Measurements from ENCODE around the gene SCAI. TPM values are rescaled to one million over a fixed set of nuclear protein-coding genes. Genes with fewer than 3 reads are reported as not detected.

SCAI gene
- total and polyA plus RNA-seq, 9 of the 15 experiments (the other 6 are each of a cell fraction or from before 2014, with no cell fraction given), result 0.70 to 12.4 (median 4.2) TPM

GRCh38 chr9:125150349-125151245, 7.3 kb upstream of the SCAI start (continued):
- TF ChIP-seq ZNF589 (CRISPR knock-in tag; IDR thresholded peaks at IDR 0.05; ENCODE audit: low read depth) (no peak), TCFL5 (CRISPR knock-in tag; conservative IDR thresholded peaks at IDR 0.05) (no peak), CREB1 (IDR thresholded peaks at IDR 0.05) (no peak), CREB1 (CRISPR knock-in tag; IDR thresholded peaks at IDR 0.05) (no peak), CXXC5 (CRISPR knock-in tag; IDR thresholded peaks at IDR 0.05) (no peak), SAFB (IDR thresholded peaks at IDR 0.05; ENCODE audit: borderline replicate concordance, low read depth, low read length) (no peak), ZNF407 (IDR thresholded peaks at IDR 0.05; ENCODE audit: low read depth) (no peak), PATZ1 (CRISPR knock-in tag; IDR thresholded peaks at IDR 0.05; ENCODE audit: borderline replicate concordance) (no peak), ZNF511 (CRISPR knock-in tag; IDR thresholded peaks at IDR 0.05) (no peak), THRB (CRISPR knock-in tag; conservative IDR thresholded peaks at IDR 0.05) (no peak), ZSCAN32 (CRISPR knock-in tag; IDR thresholded peaks at IDR 0.05) (no peak), LEF1 (IDR thresholded peaks at IDR 0.05) (no peak)

Data from K562 (cell line).